ENCODE data around the gene CHDH.

GRCh38 chr3:53818221-53819162, 27.7 kb downstream of the CHDH start:
- no peak for TF ChIP-seq CTCF (IDR thresholded peaks at IDR 0.05)
- TF ChIP-seq POLR2A (IDR thresholded peaks at IDR 0.05), result no peak

Data from body of pancreas (tissue), 4 donors.